HG02840 (cell line): ENCODE results near the gene ZSCAN5A.
"Not testable (repeated sequence)": the region's sequence is repeated elsewhere in the genome, so short reads cannot be mapped to it uniquely, and the experiment has no call there.

Source experiments
- ATAC-seq: cut with Tn5 transposase; IDR thresholded peaks from one replicate; pipeline ENCODE4 v1.9.1; 2021; ENCODE audit warnings: mild to moderate bottlenecking, moderate library complexity, moderate number of reproducible peaks; ENCODE audit not compliant: unreplicated experiment, low FRiP score

ZSCAN5A gene

GRCh38 chr19:56217039-56217949 is 97.3 kb downstream of the ZSCAN5A start:
- no peak for ATAC-seq

- no peak for ATAC-seq
Observed at GRCh38 chr19:56211718-56212117, 102.9 kb downstream of the ZSCAN5A start.

- not testable (repeated sequence) for ATAC-seq
Observed at GRCh38 chr19:56210036-56210435, 104.6 kb downstream of the ZSCAN5A start.

GRCh38 chr19:56209091-56209490 is 105.5 kb downstream of the ZSCAN5A start:
- ATAC-seq = no peak

GRCh38 chr19:56207581-56207980 is 107.1 kb downstream of the ZSCAN5A start:
- ATAC-seq = not testable (repeated sequence)

GRCh38 chr19:56201973-56202372 is 112.7 kb downstream of the ZSCAN5A start, which contains the start of gene ZSCAN5C:
ZSCAN5C (plus strand) TSS chr19:56202273; CDS start chr19:56205914, 3,641 bp downstream.
- ATAC-seq = no peak

GRCh38 chr19:56199687-56200086 is 115.0 kb downstream of the ZSCAN5A start:
- ATAC-seq = no peak

GRCh38 chr19:56197646-56198045 is 117.0 kb downstream of the ZSCAN5A start, which contains the start of gene ZSCAN5B:
ZSCAN5B (minus strand) TSS chr19:56197783; CDS start chr19:56193052, 4,731 bp downstream.
- ATAC-seq = not testable (repeated sequence)

- ATAC-seq = no peak
Observed at GRCh38 chr19:56193981-56194640, 120.5 kb downstream of the ZSCAN5A start.

- ATAC-seq = no peak
Observed at GRCh38 chr19:56191711-56192110, 122.9 kb downstream of the ZSCAN5A start.

- ATAC-seq = no peak
Observed at GRCh38 chr19:56191115-56191514, 123.5 kb downstream of the ZSCAN5A start.

GRCh38 chr19:56189785-56190184 is 124.9 kb downstream of the ZSCAN5A start:
- ATAC-seq = no peak

GRCh38 chr19:56177564-56178243 is 136.9 kb downstream of the ZSCAN5A start:
- ATAC-seq = no peak

GRCh38 chr19:56176881-56177280 is 137.8 kb downstream of the ZSCAN5A start:
- no peak for ATAC-seq

- ATAC-seq = not testable (repeated sequence)
Observed at GRCh38 chr19:56176310-56176709, 138.3 kb downstream of the ZSCAN5A start.

- not testable (repeated sequence) for ATAC-seq
Observed at GRCh38 chr19:56175861-56176307, 138.8 kb downstream of the ZSCAN5A start, which contains the start of gene GALP. GALP (plus strand) TSS chr19:56176008; CDS start chr19:56177109, 1,101 bp downstream.

- no peak for ATAC-seq
Observed at GRCh38 chr19:56174550-56174949, 140.1 kb downstream of the ZSCAN5A start.

GRCh38 chr19:56174086-56174485 is 140.6 kb downstream of the ZSCAN5A start:
- no peak for ATAC-seq
